ENCODE measurements around the gene OTUD5. TPM values are rescaled to one million over a fixed set of nuclear protein-coding genes. Genes with fewer than 3 reads are reported as not detected.

OTUD5 gene
- total and polyA plus RNA-seq, 4 donors: 26.4 to 50.6 (median 42.4) TPM

- DNase-seq (peak in 1 of 2 donors; percentile 42), ATAC-seq (ENCODE audit: low FRiP score) (no peak)
- intact Hi-C loops (cut with DNase I): no loop called here
- Histone ChIP-seq H3K27me3 (ENCODE audit: control insufficient read depth in 1 of 2, insufficient read depth in 2 of 2, low read length in 1 of 2) (no peaks in the 10 kb centered on the region), H3K9me3 (ENCODE audit: control insufficient read depth, low read length) (no peaks in the 10 kb centered on the region), H3K4me3 (ENCODE audit: low read length in 2 of 2) (no peak overlapping the region), H3K4me1 (ENCODE audit: control insufficient read depth in 1 of 2, insufficient read depth in 2 of 2, low read length in 2 of 2) (no peaks in the 10 kb centered on the region), H3K27ac (ENCODE audit: low read depth in 1 of 2, low read length in 2 of 2) (no peak overlapping the region), H3K36me3 (ENCODE audit: control insufficient read depth in 1 of 2, insufficient read depth in 2 of 2, low read length in 1 of 2) (peaks cover 0 to 3% of the 10 kb centered on the region in 2 donors)
- 81 to 82% methylated on average over 14 of the region's 14 CpGs for whole genome bisulfite sequencing, 2 donors
These were observed 52.8 kb downstream of the OTUD5 start for GRCh38 chrX:48904626-48905025.

- Histone ChIP-seq H3K9me3 (ENCODE audit: control insufficient read depth, low read length) (no peaks in the 10 kb centered on the region), H3K4me3 (ENCODE audit: low read length in 2 of 2) (no peak overlapping the region), H3K27ac (ENCODE audit: low read depth in 1 of 2, low read length in 2 of 2) (no peak overlapping the region), H3K27me3 (ENCODE audit: control insufficient read depth in 1 of 2, insufficient read depth in 2 of 2, low read length in 1 of 2) (no peaks in the 10 kb centered on the region), H3K36me3 (ENCODE audit: control insufficient read depth in 1 of 2, insufficient read depth in 2 of 2, low read length in 1 of 2) (peaks cover 0 to 3% of the 10 kb centered on the region in 2 donors), H3K4me1 (ENCODE audit: control insufficient read depth in 1 of 2, insufficient read depth in 2 of 2, low read length in 2 of 2) (no peaks in the 10 kb centered on the region)
- intact Hi-C loops (cut with DNase I): no loop called here
- ATAC-seq (ENCODE audit: low FRiP score) (no peak), DNase-seq (no peak)
- WGBS, 2 donors: 65 to 75% methylated on average over 8 of the region's 8 CpGs
These were observed 53.2 kb downstream of the OTUD5 start for GRCh38 chrX:48904180-48904579.

DNA sequence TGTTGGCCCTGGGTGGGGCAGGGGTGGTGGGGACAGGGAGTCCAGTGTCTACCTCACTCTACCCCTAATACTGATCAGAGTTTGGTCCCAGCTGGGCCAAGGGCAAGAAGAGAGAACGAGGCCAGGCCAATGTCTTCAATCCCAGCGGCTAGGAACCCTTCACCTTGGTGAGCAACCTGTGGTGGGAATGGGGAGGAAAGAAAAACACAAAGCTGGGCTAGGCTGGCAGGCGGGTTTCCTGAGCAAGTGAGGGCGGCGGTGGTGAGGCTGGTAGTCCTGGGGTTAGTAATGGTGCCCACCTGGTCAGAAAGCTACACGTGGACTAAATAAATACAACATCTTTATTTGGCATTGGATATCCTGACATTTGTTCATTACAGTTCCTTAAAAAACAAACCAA lies 54.1 kb downstream of the OTUD5 start:
- WGBS, 2 donors: 73 to 76% methylated on average over 6 of the region's 6 CpGs
- H3K27me3 ChIP-seq (ENCODE audit: control insufficient read depth in 1 of 2, insufficient read depth in 2 of 2, low read length in 1 of 2): no peaks in the 10 kb centered on the region
- ATAC-seq (ENCODE audit: low FRiP score) (no peak), DNase-seq (peak in 1 of 2 donors; percentile 17)
- intact Hi-C loops (cut with DNase I): no loop called here
- no peaks in the 10 kb centered on the region for H3K9me3 ChIP-seq (ENCODE audit: control insufficient read depth, low read length)
- H3K4me3 ChIP-seq (ENCODE audit: low read length in 2 of 2): no peak overlapping the region
- peaks cover 0 to 3% of the 10 kb centered on the region in 2 donors for H3K36me3 ChIP-seq (ENCODE audit: control insufficient read depth in 1 of 2, insufficient read depth in 2 of 2, low read length in 1 of 2)
- H3K4me1 ChIP-seq (ENCODE audit: control insufficient read depth in 1 of 2, insufficient read depth in 2 of 2, low read length in 2 of 2): no peaks in the 10 kb centered on the region
- no peak overlapping the region for H3K27ac ChIP-seq (ENCODE audit: low read depth in 1 of 2, low read length in 2 of 2)

- no peaks in the 10 kb centered on the region for H3K4me1 ChIP-seq (ENCODE audit: control insufficient read depth in 1 of 2, insufficient read depth in 2 of 2, low read length in 2 of 2)
- peaks cover 0 to 3% of the 10 kb centered on the region in 2 donors for H3K36me3 ChIP-seq (ENCODE audit: control insufficient read depth in 1 of 2, insufficient read depth in 2 of 2, low read length in 1 of 2)
- no peaks in the 10 kb centered on the region for H3K9me3 ChIP-seq (ENCODE audit: control insufficient read depth, low read length)
- no peaks in the 10 kb centered on the region for H3K27me3 ChIP-seq (ENCODE audit: control insufficient read depth in 1 of 2, insufficient read depth in 2 of 2, low read length in 1 of 2)
- intact Hi-C loops (cut with DNase I): no loop called here
- WGBS, 2 donors: 82 to 86% methylated on average over 14 of the region's 14 CpGs
- ATAC-seq (ENCODE audit: low FRiP score): no peak
- no peak overlapping the region for H3K4me3 ChIP-seq (ENCODE audit: low read length in 2 of 2)
- H3K27ac ChIP-seq (ENCODE audit: low read depth in 1 of 2, low read length in 2 of 2): no peak overlapping the region
- peak in 1 of 2 donors; percentile 29 for DNase-seq
These were observed 54.6 kb downstream of the OTUD5 start for GRCh38 chrX:48902776-48903175.

DNA sequence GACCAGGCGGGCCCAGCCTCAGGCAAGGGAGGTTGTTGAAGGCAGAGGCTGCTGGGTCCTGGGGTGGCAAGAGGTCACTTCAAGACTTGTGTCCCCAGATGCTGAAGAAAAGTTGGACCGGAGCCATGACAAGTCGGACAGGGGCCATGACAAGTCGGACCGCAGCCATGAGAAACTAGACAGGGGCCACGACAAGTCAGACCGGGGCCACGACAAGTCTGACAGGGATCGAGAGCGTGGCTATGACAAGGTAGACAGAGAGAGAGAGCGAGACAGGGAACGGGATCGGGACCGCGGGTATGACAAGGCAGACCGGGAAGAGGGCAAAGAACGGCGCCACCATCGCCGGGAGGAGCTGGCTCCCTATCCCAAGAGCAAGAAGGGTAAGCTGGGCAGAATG lies 55.3 kb downstream of the OTUD5 start:
- Histone ChIP-seq H3K27me3 (ENCODE audit: control insufficient read depth in 1 of 2, insufficient read depth in 2 of 2, low read length in 1 of 2) (no peaks in the 10 kb centered on the region), H3K36me3 (ENCODE audit: control insufficient read depth in 1 of 2, insufficient read depth in 2 of 2, low read length in 1 of 2) (peaks cover 0 to 3% of the 10 kb centered on the region in 2 donors), H3K4me1 (ENCODE audit: control insufficient read depth in 1 of 2, insufficient read depth in 2 of 2, low read length in 2 of 2) (no peaks in the 10 kb centered on the region), H3K4me3 (ENCODE audit: low read length in 2 of 2) (no peak overlapping the region), H3K9me3 (ENCODE audit: control insufficient read depth, low read length) (no peaks in the 10 kb centered on the region), H3K27ac (ENCODE audit: low read depth in 1 of 2, low read length in 2 of 2) (no peak overlapping the region)
- intact Hi-C loops (cut with DNase I): no loop called here
- DNase-seq: peak in 1 of 2 donors; percentile 28
- 89 to 90% methylated on average over 20 of the region's 20 CpGs for WGBS, 2 donors
- no peak for ATAC-seq (ENCODE audit: low FRiP score)

DNA sequence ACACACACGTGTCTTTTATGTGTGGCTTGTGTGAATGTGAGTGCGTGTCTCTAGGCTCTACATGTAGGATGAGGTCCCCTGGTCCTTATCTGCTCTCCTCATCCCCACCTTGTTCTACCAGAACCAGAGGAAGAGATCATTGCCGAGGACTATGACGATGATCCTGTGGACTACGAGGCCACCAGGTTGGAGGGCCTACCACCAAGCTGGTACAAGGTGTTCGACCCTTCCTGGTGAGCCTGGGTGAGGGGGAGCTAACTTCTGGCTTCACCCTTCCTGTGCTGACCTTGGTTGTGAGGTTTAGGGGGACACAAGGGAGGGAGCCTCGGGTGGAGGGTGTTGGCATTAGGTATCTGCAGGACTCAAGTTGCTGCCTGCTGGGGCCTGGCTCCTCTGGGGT lies 56.3 kb downstream of the OTUD5 start:
- ATAC-seq (ENCODE audit: low FRiP score) (no peak), DNase-seq (peak in 1 of 2 donors; percentile 1)
- Histone ChIP-seq H3K27me3 (ENCODE audit: control insufficient read depth in 1 of 2, insufficient read depth in 2 of 2, low read length in 1 of 2) (no peaks in the 10 kb centered on the region), H3K4me3 (ENCODE audit: low read length in 2 of 2) (no peak overlapping the region), H3K27ac (ENCODE audit: low read depth in 1 of 2, low read length in 2 of 2) (no peak overlapping the region), H3K4me1 (ENCODE audit: control insufficient read depth in 1 of 2, insufficient read depth in 2 of 2, low read length in 2 of 2) (no peaks in the 10 kb centered on the region), H3K36me3 (ENCODE audit: control insufficient read depth in 1 of 2, insufficient read depth in 2 of 2, low read length in 1 of 2) (peaks cover 0 to 3% of the 10 kb centered on the region in 2 donors), H3K9me3 (ENCODE audit: control insufficient read depth, low read length) (no peaks in the 10 kb centered on the region)
- intact Hi-C loops (cut with DNase I): no loop called here
- 82 to 87% methylated on average over 7 of the region's 7 CpGs for WGBS, 2 donors

- H3K27ac ChIP-seq (ENCODE audit: low read depth in 1 of 2, low read length in 2 of 2): no peak overlapping the region
- 82 to 91% methylated on average over 8 of the region's 8 CpGs for WGBS, 2 donors
- intact Hi-C loops (cut with DNase I): no loop called here
These were observed 58.4 kb downstream of the OTUD5 start for GRCh38 chrX:48899078-48899410.

GRCh38 chrX:48897625-48898306 lies 59.6 kb downstream of the OTUD5 start, which contains the start of the genes PQBP1 and TIMM17B:
PQBP1 (plus strand) TSS chrX:48897930; CDS start chrX:48898510, 580 bp downstream.
TIMM17B (minus strand) TSS chrX:48897768; CDS start chrX:48897749, 19 bp downstream.
- Histone ChIP-seq H3K4me1 (ENCODE audit: control insufficient read depth in 1 of 2, insufficient read depth in 2 of 2, low read length in 2 of 2) (no peaks in the 10 kb centered on the region), H3K36me3 (ENCODE audit: control insufficient read depth in 1 of 2, insufficient read depth in 2 of 2, low read length in 1 of 2) (no peaks in the 10 kb centered on the region), H3K9me3 (ENCODE audit: control insufficient read depth, low read length) (no peaks in the 10 kb centered on the region), H3K4me3 (ENCODE audit: low read length in 2 of 2) (peak within 1 kb of the TSS in 1 of 2 donors; percentile 67), H3K27me3 (ENCODE audit: control insufficient read depth in 1 of 2, insufficient read depth in 2 of 2, low read length in 1 of 2) (no peaks in the 10 kb centered on the region), H3K27ac (ENCODE audit: low read depth in 1 of 2, low read length in 2 of 2) (peak within 1 kb of the TSS in 1 of 2 donors; percentile 95)
- ATAC-seq (ENCODE audit: low FRiP score) (peak; percentile 95), DNase-seq (peak; percentile 93 to 94)
- intact Hi-C loops (cut with DNase I): no loop called here
- WGBS, 2 donors: 1 to 38% methylated on average over 49 of the region's 49 CpGs

More at GRCh38 chrX:48899078-48899410, 58.4 kb downstream of the OTUD5 start:
- H3K9me3 ChIP-seq (ENCODE audit: control insufficient read depth, low read length): no peaks in the 10 kb centered on the region
- H3K27me3 ChIP-seq (ENCODE audit: control insufficient read depth in 1 of 2, insufficient read depth in 2 of 2, low read length in 1 of 2): no peaks in the 10 kb centered on the region
- H3K4me3 ChIP-seq (ENCODE audit: low read length in 2 of 2): no peak overlapping the region
- no peaks in the 10 kb centered on the region for H3K4me1 ChIP-seq (ENCODE audit: control insufficient read depth in 1 of 2, insufficient read depth in 2 of 2, low read length in 2 of 2)
- no peaks in the 10 kb centered on the region for H3K36me3 ChIP-seq (ENCODE audit: control insufficient read depth in 1 of 2, insufficient read depth in 2 of 2, low read length in 1 of 2)
- no peak for ATAC-seq (ENCODE audit: low FRiP score)
- peak in 1 of 2 donors; percentile 5 for DNase-seq

DNA sequence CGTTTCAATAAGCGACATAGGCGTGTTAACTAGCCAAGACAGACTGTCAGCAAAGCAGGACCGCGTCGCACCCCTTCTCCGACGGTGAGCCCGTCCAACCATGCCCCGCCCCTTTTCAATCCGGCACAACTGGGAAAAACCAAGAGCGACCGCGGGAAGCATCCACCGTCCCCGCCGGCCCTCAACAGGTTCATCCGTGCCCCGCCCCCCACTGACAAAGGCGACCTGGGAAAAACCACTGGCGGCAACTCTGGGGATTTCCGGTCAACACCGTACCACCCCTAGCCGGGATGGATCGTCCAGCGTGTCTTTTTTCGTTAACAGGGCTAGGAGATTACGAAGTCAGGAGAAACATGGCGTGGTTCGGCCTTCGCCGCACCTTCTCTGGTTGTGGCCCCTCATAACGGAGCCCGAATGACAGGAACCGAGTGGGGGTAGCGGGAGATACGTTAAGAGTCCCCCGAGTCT lies 60.2 kb downstream of the OTUD5 start:
- H3K36me3 ChIP-seq (ENCODE audit: control insufficient read depth in 1 of 2, insufficient read depth in 2 of 2, low read length in 1 of 2): no peaks in the 10 kb centered on the region
- ATAC-seq (ENCODE audit: low FRiP score) (peak; percentile 64), DNase-seq (peak; percentile 83 to 91)
- H3K4me1 ChIP-seq (ENCODE audit: control insufficient read depth in 1 of 2, insufficient read depth in 2 of 2, low read length in 2 of 2): no peaks in the 10 kb centered on the region
- H3K27ac ChIP-seq (ENCODE audit: low read depth in 1 of 2, low read length in 2 of 2): peak overlapping the region in 1 of 2 donors; percentile 61
- 0 to 30% methylated on average over 38 of the region's 38 CpGs for WGBS, 2 donors
- peak overlapping the region in 1 of 2 donors; percentile 42 for H3K4me3 ChIP-seq (ENCODE audit: low read length in 2 of 2)
- no peaks in the 10 kb centered on the region for H3K9me3 ChIP-seq (ENCODE audit: control insufficient read depth, low read length)
- no peaks in the 10 kb centered on the region for H3K27me3 ChIP-seq (ENCODE audit: control insufficient read depth in 1 of 2, insufficient read depth in 2 of 2, low read length in 1 of 2)
- intact Hi-C loops (cut with DNase I): no loop called here

Data from aorta (tissue), 5 donors.